SW480 (cell line): ENCODE measurements around the gene CASP12.
"Not testable (repeated sequence)": the region's sequence is repeated elsewhere in the genome, so short reads cannot be mapped to it uniquely, and the experiment has no call there.

ENCODE experiments used
- DNase-seq: peaks from one replicate; pipeline ENCODE4 v3.0.0-alpha.2; 2016; ENCODE audit warnings: low spot score

CASP12 gene

GRCh38 chr11:104897891-104898684 lies at the start of gene CASP12:
CASP12 (minus strand) TSS chr11:104898460.
- no peak for DNase-seq

GRCh38 chr11:104946907-104947306 lies 48.6 kb upstream of the CASP12 start:
- peak; percentile 36 for DNase-seq

- DNase-seq, result no peak
Observed at GRCh38 chr11:104944076-104944475, 45.8 kb upstream of the CASP12 start.

GRCh38 chr11:104943561-104943960 lies 45.3 kb upstream of the CASP12 start:
- DNase-seq, result no peak

GRCh38 chr11:104934594-104934993 lies 36.3 kb upstream of the CASP12 start:
- DNase-seq, result no peak

GRCh38 chr11:104934073-104934472 lies 35.8 kb upstream of the CASP12 start:
- not testable (repeated sequence) for DNase-seq

- no peak for DNase-seq
Observed at GRCh38 chr11:104928811-104929210, 30.6 kb upstream of the CASP12 start.

GRCh38 chr11:104926771-104927611 lies 28.7 kb upstream of the CASP12 start:
- no peak for DNase-seq

GRCh38 chr11:104925850-104926249 lies 27.6 kb upstream of the CASP12 start:
- DNase-seq, result no peak

- DNase-seq, result no peak
Observed at GRCh38 chr11:104918113-104918824, 20.0 kb upstream of the CASP12 start.

GRCh38 chr11:104917271-104918112 lies 19.2 kb upstream of the CASP12 start:
- peak; percentile 13 for DNase-seq

- DNase-seq, result no peak
Observed at GRCh38 chr11:104916442-104916841, 18.2 kb upstream of the CASP12 start.

- no peak for DNase-seq
Observed at GRCh38 chr11:104912102-104912501, 13.8 kb upstream of the CASP12 start.

GRCh38 chr11:104908186-104908531 lies 9.9 kb upstream of the CASP12 start:
- no peak for DNase-seq

- DNase-seq, result no peak
Observed at GRCh38 chr11:104907521-104908185, 9.4 kb upstream of the CASP12 start.

- DNase-seq, result no peak
Observed at GRCh38 chr11:104905271-104905670, 7.0 kb upstream of the CASP12 start.

- no peak for DNase-seq
Observed at GRCh38 chr11:104899226-104899625, 966 bp upstream of the CASP12 start.

GRCh38 chr11:104898685-104899013 lies 389 bp upstream of the CASP12 start:
- no peak for DNase-seq

- DNase-seq, result no peak
Observed at GRCh38 chr11:104895634-104896033, 2.6 kb downstream of the CASP12 start.

GRCh38 chr11:104893876-104894275 lies 4.4 kb downstream of the CASP12 start:
- DNase-seq, result no peak
